HEK293 (cell line): ENCODE results near the gene SLC9A5.

ENCODE experiments used
- CTCF ChIA-PET: fragments of 350-600 bp; formaldehyde crosslinking; extraction: SDS; loops from one replicate; lab custom pipeline; 2021; ENCODE audit warnings: antibody characterized with exemption; lab: Yijun Ruan, JAX
- POLR2A ChIA-PET: fragments of 300-600 bp; formaldehyde crosslinking; extraction: SDS; loops from one replicate; lab custom pipeline; 2020; ENCODE audit warnings: antibody characterized with exemption, inconsistent platforms; lab: Yijun Ruan, JAX
- H3K27ac ChIP-seq: fragments of 200-500 bp; sonication (Bioruptor generic); 2 replicates; pipeline ENCODE4 v1.5.1; 2014; ENCODE audit warnings: low read depth, low read length, control low read depth, inconsistent platforms; ENCODE audit errors: extremely low read depth
- H3K36me3 ChIP-seq, 2 experiments: fragments of 200-500 bp in 1 of 2; sonication (Bioruptor generic) in 1 of 2; 1 replicate in 1 of 2; 2 replicates in 1 of 2; pipeline ENCODE4 v1.5.1; 2014 to 2017; ENCODE audit warnings: inconsistent platforms in 2 of 2, low read length in 2 of 2; ENCODE audit not compliant: control insufficient read depth in 2 of 2, insufficient read depth in 1 of 2
- H3K4me1 ChIP-seq: fragments of 200-500 bp; sonication (Bioruptor generic); 2 replicates; pipeline ENCODE4 v1.5.1; 2014; ENCODE audit warnings: mild to moderate bottlenecking, low read length, inconsistent platforms; ENCODE audit not compliant: control insufficient read depth, insufficient read depth
- H3K4me3 ChIP-seq: 2 replicates; pipeline ENCODE4 v1.5.1; 2011; ENCODE audit warnings: low read depth, mild to moderate bottlenecking, control low read depth, low read length, moderate library complexity
- H3K9me3 ChIP-seq: fragments of 200-500 bp; sonication (Bioruptor generic); 2 replicates; pipeline ENCODE4 v1.5.1; 2014; ENCODE audit warnings: low read depth, low read length, inconsistent platforms; ENCODE audit not compliant: control insufficient read depth, insufficient read depth
- KLF10 ChIP-seq: fragments of 450-650 bp; IDR thresholded peaks from 2 replicates; pipeline ENCODE4 v1.5.1; 2018; ENCODE audit warnings: missing biosample characterization, mild to moderate bottlenecking, missing genetic modification characterization
- KLF16 ChIP-seq: fragments of 450-650 bp; formaldehyde crosslinking; IDR thresholded peaks from 2 replicates; pipeline ENCODE4 v1.5.1; 2017; ENCODE audit warnings: missing biosample characterization, missing genetic modification characterization
- WT1 ChIP-seq: fragments of 450-650 bp; formaldehyde crosslinking; IDR thresholded peaks from 2 replicates; pipeline ENCODE4 v1.5.1; 2016; ENCODE audit warnings: missing biosample characterization, missing genetic modification characterization
- ZNF10 ChIP-seq: fragments of 450-650 bp; formaldehyde crosslinking; IDR thresholded peaks from 2 replicates; pipeline ENCODE4 v1.5.1; 2017; ENCODE audit warnings: missing biosample characterization, missing genetic modification characterization
- ZNF221 ChIP-seq: fragments of 450-650 bp; formaldehyde crosslinking; IDR thresholded peaks from 2 replicates; pipeline ENCODE4 v1.5.1; 2017; ENCODE audit warnings: missing biosample characterization, missing genetic modification characterization, borderline replicate concordance
- ZNF362 ChIP-seq: fragments of 450-650 bp; formaldehyde crosslinking; IDR thresholded peaks from 2 replicates; pipeline ENCODE4 v1.5.1; 2016; ENCODE audit warnings: missing biosample characterization, missing genetic modification characterization
- ZNF621 ChIP-seq: fragments of 450-650 bp; formaldehyde crosslinking; IDR thresholded peaks from 2 replicates; pipeline ENCODE4 v1.5.1; 2017; ENCODE audit warnings: missing biosample characterization, missing genetic modification characterization
- ZNF623 ChIP-seq: fragments of 450-650 bp; formaldehyde crosslinking; IDR thresholded peaks from 2 replicates; pipeline ENCODE4 v1.5.1; 2016; ENCODE audit warnings: missing biosample characterization, missing genetic modification characterization
- ZNF664 ChIP-seq: fragments of 450-650 bp; formaldehyde crosslinking; IDR thresholded peaks from 2 replicates; pipeline ENCODE4 v1.5.1; 2016; ENCODE audit warnings: missing biosample characterization, missing genetic modification characterization
- ZNF777 ChIP-seq: fragments of 450-650 bp; formaldehyde crosslinking; IDR thresholded peaks from 2 replicates; pipeline ENCODE4 v1.5.1; 2017; ENCODE audit warnings: missing biosample characterization, missing genetic modification characterization, borderline replicate concordance
- TF ChIP-seq, protein P1 (sequence below): fragments of 450-650 bp; formaldehyde crosslinking; IDR thresholded peaks from 2 replicates; pipeline ENCODE4 v1.5.1; 2017; ENCODE audit warnings: missing biosample characterization, missing genetic modification characterization
- TF ChIP-seq, protein P2 (sequence below): IDR thresholded peaks from 2 replicates; pipeline ENCODE4 v1.6.1; 2011; ENCODE audit warnings: mild to moderate bottlenecking, low read depth, low read length, borderline replicate concordance
- TF ChIP-seq, protein P3 (sequence below): fragments of 450-650 bp; formaldehyde crosslinking; conservative IDR thresholded peaks from 2 replicates; pipeline ENCODE4 v1.5.1; 2016; ENCODE audit warnings: low read depth, missing biosample characterization, missing genetic modification characterization
- TF ChIP-seq, protein P4 (sequence below): fragments of 450-650 bp; formaldehyde crosslinking; optimal IDR thresholded peaks from 2 replicates; pipeline ENCODE3; 2016; ENCODE audit warnings: missing biosample characterization, mild to moderate bottlenecking, missing genetic modification characterization
- TF ChIP-seq, protein P5 (sequence below): fragments of 450-650 bp; IDR thresholded peaks from 2 replicates; pipeline ENCODE4 v1.5.1; 2018; ENCODE audit warnings: missing biosample characterization, missing genetic modification characterization
- TF ChIP-seq, protein P6 (sequence below): fragments of 450-650 bp; formaldehyde crosslinking; conservative IDR thresholded peaks from 2 replicates; pipeline ENCODE4 v1.5.1; 2016; ENCODE audit warnings: low read depth, missing biosample characterization, missing genetic modification characterization
- TF ChIP-seq, protein P7 (sequence below): fragments of 450-650 bp; formaldehyde crosslinking; IDR thresholded peaks from 2 replicates; pipeline ENCODE4 v1.5.1; 2016; ENCODE audit warnings: missing biosample characterization, missing genetic modification characterization, low read depth

Gene SLC9A5

GRCh38 chr16:67283039-67283825 lies 34.5 kb downstream of the SLC9A5 start:
- Histone ChIP-seq H3K4me1 (no peaks in the 10 kb centered on the region), H3K9me3 (no peaks in the 10 kb centered on the region), H3K4me3 (no peak overlapping the region), H3K36me3 (peaks cover 0 to 44% of the 10 kb centered on the region in 2 experiments; a peak in 1 of 3 replicates), H3K27ac (no peak overlapping the region)
- ChIA-PET CTCF (interaction anchor here (1.0 to 3.8 kb wide), 6 partner anchors 11 to 43 kb away, joined by 4 to 26 read pairs (median 12); partner anchors contain the start of genes KCTD19 and LRRC36), POLR2A (interaction anchor here (0.5 kb wide), 1 partner anchor 139 kb away, joined by 5 read pairs; no protein-coding TSS in a partner anchor)
- no peak for TF ChIP-seq WT1
- TF ChIP-seq ZNF777 (tag by site-specific recombination) = no peak
- no peak for TF ChIP-seq ZNF621
- TF ChIP-seq, protein P1, sequence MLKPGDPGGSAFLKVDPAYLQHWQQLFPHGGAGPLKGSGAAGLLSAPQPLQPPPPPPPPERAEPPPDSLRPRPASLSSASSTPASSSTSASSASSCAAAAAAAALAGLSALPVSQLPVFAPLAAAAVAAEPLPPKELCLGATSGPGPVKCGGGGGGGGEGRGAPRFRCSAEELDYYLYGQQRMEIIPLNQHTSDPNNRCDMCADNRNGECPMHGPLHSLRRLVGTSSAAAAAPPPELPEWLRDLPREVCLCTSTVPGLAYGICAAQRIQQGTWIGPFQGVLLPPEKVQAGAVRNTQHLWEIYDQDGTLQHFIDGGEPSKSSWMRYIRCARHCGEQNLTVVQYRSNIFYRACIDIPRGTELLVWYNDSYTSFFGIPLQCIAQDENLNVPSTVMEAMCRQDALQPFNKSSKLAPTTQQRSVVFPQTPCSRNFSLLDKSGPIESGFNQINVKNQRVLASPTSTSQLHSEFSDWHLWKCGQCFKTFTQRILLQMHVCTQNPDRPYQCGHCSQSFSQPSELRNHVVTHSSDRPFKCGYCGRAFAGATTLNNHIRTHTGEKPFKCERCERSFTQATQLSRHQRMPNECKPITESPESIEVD (tag by site-specific recombination) = no peak
- TF ChIP-seq ZNF664 = no peak
- no peak for TF ChIP-seq ZNF221 (tag by site-specific recombination)
- TF ChIP-seq, protein P2, sequence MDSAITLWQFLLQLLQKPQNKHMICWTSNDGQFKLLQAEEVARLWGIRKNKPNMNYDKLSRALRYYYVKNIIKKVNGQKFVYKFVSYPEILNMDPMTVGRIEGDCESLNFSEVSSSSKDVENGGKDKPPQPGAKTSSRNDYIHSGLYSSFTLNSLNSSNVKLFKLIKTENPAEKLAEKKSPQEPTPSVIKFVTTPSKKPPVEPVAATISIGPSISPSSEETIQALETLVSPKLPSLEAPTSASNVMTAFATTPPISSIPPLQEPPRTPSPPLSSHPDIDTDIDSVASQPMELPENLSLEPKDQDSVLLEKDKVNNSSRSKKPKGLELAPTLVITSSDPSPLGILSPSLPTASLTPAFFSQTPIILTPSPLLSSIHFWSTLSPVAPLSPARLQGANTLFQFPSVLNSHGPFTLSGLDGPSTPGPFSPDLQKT = no peak
- no peak for TF ChIP-seq KLF10 (tag by site-specific recombination)
- TF ChIP-seq ZNF10 (tag by site-specific recombination) = no peak
- TF ChIP-seq, protein P3, sequence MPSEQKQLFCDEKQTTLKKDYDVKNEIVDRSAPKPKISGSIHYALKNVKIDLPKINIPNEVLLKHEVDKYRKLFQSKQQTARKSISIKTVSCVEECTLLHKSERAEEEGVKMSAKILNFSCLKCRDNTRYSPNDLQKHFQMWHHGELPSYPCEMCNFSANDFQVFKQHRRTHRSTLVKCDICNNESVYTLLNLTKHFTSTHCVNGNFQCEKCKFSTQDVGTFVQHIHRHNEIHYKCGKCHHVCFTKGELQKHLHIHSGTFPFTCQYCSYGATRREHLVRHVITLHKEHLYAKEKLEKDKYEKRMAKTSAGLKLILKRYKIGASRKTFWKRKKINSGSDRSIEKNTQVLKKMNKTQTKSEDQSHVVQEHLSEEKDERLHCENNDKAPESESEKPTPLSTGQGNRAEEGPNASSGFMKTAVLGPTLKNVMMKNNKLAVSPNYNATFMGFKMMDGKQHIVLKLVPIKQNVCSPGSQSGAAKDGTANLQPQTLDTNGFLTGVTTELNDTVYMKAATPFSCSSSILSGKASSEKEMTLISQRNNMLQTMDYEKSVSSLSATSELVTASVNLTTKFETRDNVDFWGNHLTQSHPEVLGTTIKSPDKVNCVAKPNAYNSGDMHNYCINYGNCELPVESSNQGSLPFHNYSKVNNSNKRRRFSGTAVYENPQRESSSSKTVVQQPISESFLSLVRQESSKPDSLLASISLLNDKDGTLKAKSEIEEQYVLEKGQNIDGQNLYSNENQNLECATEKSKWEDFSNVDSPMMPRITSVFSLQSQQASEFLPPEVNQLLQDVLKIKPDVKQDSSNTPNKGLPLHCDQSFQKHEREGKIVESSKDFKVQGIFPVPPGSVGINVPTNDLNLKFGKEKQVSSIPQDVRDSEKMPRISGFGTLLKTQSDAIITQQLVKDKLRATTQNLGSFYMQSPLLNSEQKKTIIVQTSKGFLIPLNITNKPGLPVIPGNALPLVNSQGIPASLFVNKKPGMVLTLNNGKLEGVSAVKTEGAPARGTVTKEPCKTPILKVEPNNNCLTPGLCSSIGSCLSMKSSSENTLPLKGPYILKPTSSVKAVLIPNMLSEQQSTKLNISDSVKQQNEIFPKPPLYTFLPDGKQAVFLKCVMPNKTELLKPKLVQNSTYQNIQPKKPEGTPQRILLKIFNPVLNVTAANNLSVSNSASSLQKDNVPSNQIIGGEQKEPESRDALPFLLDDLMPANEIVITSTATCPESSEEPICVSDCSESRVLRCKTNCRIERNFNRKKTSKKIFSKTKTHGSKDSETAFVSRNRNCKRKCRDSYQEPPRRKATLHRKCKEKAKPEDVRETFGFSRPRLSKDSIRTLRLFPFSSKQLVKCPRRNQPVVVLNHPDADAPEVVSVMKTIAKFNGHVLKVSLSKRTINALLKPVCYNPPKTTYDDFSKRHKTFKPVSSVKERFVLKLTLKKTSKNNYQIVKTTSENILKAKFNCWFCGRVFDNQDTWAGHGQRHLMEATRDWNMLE (tag by site-specific recombination) = no peak
- TF ChIP-seq, protein P4, sequence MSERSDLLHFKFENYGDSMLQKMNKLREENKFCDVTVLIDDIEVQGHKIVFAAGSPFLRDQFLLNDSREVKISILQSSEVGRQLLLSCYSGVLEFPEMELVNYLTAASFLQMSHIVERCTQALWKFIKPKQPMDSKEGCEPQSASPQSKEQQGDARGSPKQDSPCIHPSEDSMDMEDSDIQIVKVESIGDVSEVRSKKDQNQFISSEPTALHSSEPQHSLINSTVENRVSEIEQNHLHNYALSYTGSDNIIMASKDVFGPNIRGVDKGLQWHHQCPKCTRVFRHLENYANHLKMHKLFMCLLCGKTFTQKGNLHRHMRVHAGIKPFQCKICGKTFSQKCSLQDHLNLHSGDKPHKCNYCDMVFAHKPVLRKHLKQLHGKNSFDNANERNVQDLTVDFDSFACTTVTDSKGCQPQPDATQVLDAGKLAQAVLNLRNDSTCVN (tag by site-specific recombination) = no peak
- TF ChIP-seq, protein P5, sequence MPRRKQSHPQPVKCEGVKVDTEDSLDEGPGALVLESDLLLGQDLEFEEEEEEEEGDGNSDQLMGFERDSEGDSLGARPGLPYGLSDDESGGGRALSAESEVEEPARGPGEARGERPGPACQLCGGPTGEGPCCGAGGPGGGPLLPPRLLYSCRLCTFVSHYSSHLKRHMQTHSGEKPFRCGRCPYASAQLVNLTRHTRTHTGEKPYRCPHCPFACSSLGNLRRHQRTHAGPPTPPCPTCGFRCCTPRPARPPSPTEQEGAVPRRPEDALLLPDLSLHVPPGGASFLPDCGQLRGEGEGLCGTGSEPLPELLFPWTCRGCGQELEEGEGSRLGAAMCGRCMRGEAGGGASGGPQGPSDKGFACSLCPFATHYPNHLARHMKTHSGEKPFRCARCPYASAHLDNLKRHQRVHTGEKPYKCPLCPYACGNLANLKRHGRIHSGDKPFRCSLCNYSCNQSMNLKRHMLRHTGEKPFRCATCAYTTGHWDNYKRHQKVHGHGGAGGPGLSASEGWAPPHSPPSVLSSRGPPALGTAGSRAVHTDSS (tag by site-specific recombination) = no peak
- TF ChIP-seq, protein P6, sequence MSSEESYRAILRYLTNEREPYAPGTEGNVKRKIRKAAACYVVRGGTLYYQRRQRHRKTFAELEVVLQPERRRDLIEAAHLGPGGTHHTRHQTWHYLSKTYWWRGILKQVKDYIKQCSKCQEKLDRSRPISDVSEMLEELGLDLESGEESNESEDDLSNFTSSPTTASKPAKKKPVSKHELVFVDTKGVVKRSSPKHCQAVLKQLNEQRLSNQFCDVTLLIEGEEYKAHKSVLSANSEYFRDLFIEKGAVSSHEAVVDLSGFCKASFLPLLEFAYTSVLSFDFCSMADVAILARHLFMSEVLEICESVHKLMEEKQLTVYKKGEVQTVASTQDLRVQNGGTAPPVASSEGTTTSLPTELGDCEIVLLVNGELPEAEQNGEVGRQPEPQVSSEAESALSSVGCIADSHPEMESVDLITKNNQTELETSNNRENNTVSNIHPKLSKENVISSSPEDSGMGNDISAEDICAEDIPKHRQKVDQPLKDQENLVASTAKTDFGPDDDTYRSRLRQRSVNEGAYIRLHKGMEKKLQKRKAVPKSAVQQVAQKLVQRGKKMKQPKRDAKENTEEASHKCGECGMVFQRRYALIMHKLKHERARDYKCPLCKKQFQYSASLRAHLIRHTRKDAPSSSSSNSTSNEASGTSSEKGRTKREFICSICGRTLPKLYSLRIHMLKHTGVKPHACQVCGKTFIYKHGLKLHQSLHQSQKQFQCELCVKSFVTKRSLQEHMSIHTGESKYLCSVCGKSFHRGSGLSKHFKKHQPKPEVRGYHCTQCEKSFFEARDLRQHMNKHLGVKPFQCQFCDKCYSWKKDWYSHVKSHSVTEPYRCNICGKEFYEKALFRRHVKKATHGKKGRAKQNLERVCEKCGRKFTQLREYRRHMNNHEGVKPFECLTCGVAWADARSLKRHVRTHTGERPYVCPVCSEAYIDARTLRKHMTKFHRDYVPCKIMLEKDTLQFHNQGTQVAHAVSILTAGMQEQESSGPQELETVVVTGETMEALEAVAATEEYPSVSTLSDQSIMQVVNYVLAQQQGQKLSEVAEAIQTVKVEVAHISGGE (tag by site-specific recombination) = no peak
- TF ChIP-seq, protein P7, sequence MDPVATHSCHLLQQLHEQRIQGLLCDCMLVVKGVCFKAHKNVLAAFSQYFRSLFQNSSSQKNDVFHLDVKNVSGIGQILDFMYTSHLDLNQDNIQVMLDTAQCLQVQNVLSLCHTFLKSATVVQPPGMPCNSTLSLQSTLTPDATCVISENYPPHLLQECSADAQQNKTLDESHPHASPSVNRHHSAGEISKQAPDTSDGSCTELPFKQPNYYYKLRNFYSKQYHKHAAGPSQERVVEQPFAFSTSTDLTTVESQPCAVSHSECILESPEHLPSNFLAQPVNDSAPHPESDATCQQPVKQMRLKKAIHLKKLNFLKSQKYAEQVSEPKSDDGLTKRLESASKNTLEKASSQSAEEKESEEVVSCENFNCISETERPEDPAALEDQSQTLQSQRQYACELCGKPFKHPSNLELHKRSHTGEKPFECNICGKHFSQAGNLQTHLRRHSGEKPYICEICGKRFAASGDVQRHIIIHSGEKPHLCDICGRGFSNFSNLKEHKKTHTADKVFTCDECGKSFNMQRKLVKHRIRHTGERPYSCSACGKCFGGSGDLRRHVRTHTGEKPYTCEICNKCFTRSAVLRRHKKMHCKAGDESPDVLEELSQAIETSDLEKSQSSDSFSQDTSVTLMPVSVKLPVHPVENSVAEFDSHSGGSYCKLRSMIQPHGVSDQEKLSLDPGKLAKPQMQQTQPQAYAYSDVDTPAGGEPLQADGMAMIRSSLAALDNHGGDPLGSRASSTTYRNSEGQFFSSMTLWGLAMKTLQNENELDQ (tag by site-specific recombination) = no peak
- peak; percentile 100 for TF ChIP-seq ZNF623
- no peak for TF ChIP-seq KLF16 (tag by site-specific recombination)
- no peak for TF ChIP-seq ZNF362 (tag by site-specific recombination)
